Measurements from ENCODE around the gene DHX9. TPM values are rescaled to one million over a fixed set of nuclear protein-coding genes. Genes with fewer than 3 reads are reported as not detected.

The DHX9 gene
- polyA plus RNA-seq (ENCODE audit: insufficient read length in 10 of 10), result 100 to 1,000 TPM; 111 to 163 (median 128) TPM
- long read RNA-seq, donor 1, full-length matches to known transcripts, result 8 of 45 reads
- long read RNA-seq, donor 1, partial matches to known transcripts, result 37 of 45 reads
- long read RNA-seq, donor 1, other reads (novel, unspliced or antisense), result 0 of 45 reads
- long read RNA-seq, donor 2, full-length matches to known transcripts, result 3 of 8 reads
- long read RNA-seq, donor 2, partial matches to known transcripts, result 5 of 8 reads
- long read RNA-seq, donor 2, other reads (novel, unspliced or antisense), result 0 of 8 reads
- long read RNA-seq, donor 3, result 0 reads
- long read RNA-seq, donor 4, full-length matches to known transcripts, result 2 of 35 reads
- long read RNA-seq, donor 4, partial matches to known transcripts, result 33 of 35 reads
- long read RNA-seq, donor 4, other reads (novel, unspliced or antisense), result 0 of 35 reads
- long read RNA-seq, donor 5, full-length matches to known transcripts, result 2 of 56 reads
- long read RNA-seq, donor 5, partial matches to known transcripts, result 48 of 56 reads
- long read RNA-seq, donor 5, other reads (novel, unspliced or antisense), result 6 of 56 reads
- long read RNA-seq, donor 6, full-length matches to known transcripts, result 4 of 38 reads
- long read RNA-seq, donor 6, partial matches to known transcripts, result 34 of 38 reads
- long read RNA-seq, donor 6, other reads (novel, unspliced or antisense), result 0 of 38 reads
- long read RNA-seq, donor 7, full-length matches to known transcripts, result 5 of 15 reads
- long read RNA-seq, donor 7, partial matches to known transcripts, result 10 of 15 reads
- long read RNA-seq, donor 7, other reads (novel, unspliced or antisense), result 0 of 15 reads
- long read RNA-seq, donor 8, full-length matches to known transcripts, result 3 of 49 reads
- long read RNA-seq, donor 8, partial matches to known transcripts, result 46 of 49 reads
- long read RNA-seq, donor 8, other reads (novel, unspliced or antisense), result 0 of 49 reads
- long read RNA-seq, donor 9, partial matches to known transcripts, result 0 of 2 reads
- long read RNA-seq, donor 9, other reads (novel, unspliced or antisense), result 0 of 2 reads

- DNase-seq, result peak; percentile 90 to 98 (median 96)
Observed at GRCh38 chr1:182839209-182840066, at the start of gene DHX9. DHX9 (plus strand) TSS chr1:182839347; CDS start chr1:182842567, 3,220 bp downstream.

DNA sequence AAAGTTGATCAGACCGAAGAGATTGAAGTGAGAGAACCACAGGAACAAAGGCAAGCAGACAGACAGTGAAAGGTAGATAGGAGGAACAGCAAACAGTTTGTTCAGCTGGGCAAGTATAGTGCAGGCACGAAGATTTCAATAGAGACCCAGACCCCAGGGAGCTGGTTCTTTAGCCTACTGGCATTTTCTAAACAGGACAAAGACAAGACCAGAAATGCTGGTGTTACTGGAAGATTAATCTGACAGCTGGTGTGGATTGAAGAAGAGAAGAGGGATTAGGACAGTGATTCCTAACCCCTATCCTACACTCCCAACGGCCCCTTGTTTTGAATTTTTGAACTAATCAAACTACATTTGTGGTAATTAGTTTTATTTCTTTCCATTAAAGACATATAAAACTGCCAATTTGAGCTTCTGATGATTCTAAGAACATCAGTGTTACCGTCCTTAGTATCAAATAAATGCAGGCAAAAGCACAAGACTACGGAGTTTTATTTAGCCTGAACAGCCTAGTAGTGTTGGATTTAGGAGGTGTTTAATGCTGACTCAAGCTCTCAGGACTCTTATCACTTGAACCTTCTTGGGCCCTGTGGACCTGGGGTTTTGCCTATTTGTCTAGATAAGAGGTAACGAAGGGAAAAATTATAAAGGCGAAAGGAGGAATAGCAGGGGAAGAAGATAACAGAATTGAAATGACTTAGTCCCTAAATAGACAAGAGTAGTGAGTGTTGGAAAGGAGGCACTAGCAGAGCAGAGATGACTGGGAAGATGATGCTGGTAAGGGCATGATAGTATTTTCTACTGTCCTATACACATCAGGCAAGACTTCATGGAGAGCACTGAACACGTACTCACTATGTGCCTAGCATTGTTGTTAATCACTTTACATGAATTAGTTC, 47.6 kb upstream of the DHX9 start:
- DNase-seq, result no peak

GRCh38 chr1:182794091-182794490, 45.1 kb upstream of the DHX9 start:
- no peak for DNase-seq

- no peak for DNase-seq
Observed at GRCh38 chr1:182794676-182795201, 44.4 kb upstream of the DHX9 start.

DNA sequence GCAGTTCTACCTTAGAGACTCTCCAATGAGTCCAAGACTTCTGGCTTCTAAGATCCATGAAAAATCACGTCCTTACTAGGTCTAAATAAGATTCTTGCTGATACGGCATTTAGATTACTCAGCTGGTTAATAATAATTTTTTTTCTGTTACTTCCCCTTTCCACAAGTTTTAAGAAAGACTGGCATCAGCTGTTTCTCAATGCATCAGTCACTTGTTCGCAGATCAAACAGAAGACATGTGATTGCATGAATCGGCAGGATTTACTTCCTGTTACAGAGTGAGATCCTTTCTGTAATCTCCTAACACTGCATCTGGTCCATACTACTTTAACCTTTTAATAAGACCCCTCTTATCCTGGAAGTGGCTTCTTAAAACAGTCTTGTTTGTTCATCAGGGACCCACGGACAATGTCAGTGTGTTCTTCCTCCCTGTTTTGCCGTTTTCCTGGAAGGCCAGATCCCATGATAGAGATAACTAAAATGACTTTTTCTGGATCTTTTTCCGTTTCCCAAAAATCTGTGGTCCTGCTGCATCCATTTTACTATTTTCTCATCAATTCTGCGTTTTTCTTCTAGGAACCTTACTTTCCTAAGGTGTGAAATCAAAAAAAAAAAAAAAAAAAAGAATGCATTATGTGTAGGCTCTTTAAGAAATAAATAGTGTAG, 43.5 kb upstream of the DHX9 start:
- DNase-seq, result no peak

GRCh38 chr1:182802006-182802803, 36.9 kb upstream of the DHX9 start:
- no peak for DNase-seq

- no peak for DNase-seq
Observed at GRCh38 chr1:182803846-182804245, 35.3 kb upstream of the DHX9 start.

GRCh38 chr1:182806015-182806678, 33.0 kb upstream of the DHX9 start:
- no peak for DNase-seq

DNA sequence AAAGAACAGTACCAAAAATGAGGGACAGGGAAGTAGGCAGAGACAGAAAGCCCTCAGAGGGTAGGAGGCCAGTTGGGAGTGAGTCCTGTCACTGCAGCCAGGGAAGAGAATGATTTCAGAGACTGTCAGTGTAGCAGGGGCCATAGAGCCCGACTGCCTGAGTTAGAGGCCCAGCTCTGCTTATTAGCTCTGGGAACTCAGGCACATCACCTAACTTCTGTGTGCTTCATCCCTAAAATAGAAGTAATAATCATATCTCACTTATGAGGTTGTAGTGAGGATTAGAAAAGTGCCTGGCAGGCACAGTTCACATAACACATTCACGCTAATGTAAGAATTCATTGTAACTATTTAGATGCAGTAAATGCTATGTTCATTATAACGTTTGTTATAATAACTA, 31.2 kb upstream of the DHX9 start:
- DNase-seq, result no peak

GRCh38 chr1:182809414-182809957, 29.7 kb upstream of the DHX9 start:
- DNase-seq, result no peak

DNA sequence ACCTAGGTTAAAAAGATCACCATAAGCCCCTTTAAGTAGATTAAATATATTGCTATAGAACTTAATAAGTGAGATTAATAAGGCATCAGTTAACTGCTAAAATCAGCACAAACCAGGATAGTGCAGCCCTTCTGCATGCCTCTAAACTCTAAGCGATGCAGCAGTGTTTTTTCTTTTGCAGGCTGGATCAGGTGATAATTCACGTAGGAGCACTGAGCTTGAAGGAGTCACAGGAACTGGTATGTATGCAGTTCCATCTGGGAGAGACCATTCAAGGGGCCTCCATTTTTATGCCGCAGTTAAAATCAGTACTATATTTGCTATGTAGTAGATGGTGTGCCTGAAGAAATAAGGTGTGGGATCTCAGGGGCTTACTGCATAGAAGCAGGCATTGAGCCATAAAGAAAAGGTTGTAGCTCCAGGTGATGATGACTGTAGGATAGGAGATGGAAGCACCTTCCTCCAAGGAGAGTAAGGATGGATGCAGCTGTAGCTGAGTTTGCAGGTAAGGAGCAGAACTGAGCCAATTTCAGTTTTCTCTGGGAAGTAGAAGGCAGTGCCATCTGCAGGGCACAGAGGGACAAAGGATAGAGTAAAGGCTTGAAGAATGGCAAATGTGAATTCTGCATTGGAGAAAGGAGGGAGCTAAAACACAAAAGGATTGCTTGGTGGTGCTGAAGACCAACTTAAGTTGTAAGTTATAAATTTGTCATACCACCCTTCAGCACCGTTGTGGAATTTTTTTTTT, 27.0 kb upstream of the DHX9 start:
- DNase-seq, result no peak

DNA sequence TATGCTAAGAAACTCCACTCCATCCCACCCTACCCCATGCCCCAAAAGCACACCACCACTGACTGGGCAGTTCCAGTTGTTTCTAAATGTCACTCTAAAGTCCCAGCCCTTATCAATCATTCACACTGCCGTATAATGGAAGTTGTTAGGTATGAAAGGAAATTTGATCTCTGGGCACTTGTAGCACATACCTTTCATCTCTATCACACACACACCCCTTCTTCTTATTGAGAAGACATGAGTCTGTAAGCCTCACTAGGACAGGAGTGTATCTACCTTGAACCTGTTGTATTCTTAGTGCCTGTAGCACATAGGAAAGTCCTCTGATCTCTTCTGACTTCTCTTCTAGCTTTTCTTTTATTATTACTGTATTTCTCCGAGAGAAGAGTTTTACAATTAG, 22.3 kb upstream of the DHX9 start:
- no peak for DNase-seq

DNA sequence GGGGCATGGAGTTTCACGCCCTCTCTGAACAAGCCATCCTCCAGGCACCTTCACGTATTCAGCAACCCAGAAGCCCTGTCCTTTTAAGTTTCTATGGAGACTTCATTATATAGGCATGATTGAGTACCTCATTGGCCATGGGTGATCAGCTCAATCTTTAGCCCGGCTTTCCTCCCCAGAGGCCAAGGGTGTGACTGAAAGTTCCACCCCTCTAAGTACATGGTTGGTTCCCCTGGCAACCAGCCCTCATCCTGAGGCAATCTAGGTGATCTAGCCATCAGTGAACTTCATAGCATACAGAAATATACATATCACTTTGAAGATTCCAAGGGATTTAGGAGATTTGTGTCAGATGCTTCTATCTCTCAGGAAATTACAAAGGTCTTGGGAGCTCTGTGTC, 21.3 kb upstream of the DHX9 start:
- DNase-seq, result no peak

GRCh38 chr1:182823220-182823619, 15.9 kb upstream of the DHX9 start:
- no peak for DNase-seq

DNA sequence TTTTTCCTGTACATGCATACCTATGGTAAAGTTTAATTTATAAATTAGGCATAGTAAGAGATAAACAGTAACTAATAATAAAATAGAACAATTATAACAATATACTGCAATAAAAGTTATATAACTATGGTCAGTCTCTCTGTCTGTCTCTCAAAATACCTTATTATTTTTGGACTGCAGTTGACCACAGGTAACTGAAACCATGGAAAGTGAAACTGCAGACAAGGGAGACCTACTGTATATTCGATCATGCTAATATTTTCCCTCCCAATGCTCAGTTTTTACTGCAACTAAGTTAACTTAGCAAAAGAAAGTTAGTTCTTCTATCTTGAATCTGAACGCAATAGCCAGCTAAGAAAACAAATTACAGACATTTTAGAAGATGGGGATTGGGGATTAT, 12.3 kb upstream of the DHX9 start:
- no peak for DNase-seq

DNA sequence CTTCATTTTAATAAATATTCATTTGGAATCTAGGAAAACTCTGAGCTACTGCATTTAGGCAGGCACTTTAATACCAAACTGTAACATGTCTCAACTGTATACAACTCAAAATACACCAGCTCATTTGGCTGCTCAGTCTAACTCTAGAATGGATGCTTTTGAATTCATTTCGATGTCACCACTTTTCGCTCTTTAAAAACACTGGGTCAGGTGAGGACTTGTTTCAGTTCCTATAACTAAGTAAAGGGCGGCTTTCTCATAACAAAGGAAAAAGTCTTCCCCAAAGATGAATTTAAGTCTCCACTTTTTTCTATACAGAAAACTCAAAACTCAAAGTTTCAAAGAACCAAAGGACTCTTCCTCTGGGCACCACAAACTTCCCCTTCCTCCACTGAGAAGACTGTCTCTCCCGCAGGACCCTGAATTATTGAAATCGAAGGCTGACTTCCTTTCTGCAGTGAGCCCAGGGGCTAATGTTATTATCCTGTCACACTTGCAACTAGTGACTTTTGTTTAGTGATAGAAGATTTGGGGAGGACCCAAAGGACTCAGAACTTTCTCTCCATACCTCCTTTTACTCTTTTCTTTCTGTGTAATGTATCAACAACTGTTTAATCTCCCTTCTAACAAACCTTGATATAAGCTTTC, 9.7 kb upstream of the DHX9 start:
- DNase-seq, result no peak

DNA sequence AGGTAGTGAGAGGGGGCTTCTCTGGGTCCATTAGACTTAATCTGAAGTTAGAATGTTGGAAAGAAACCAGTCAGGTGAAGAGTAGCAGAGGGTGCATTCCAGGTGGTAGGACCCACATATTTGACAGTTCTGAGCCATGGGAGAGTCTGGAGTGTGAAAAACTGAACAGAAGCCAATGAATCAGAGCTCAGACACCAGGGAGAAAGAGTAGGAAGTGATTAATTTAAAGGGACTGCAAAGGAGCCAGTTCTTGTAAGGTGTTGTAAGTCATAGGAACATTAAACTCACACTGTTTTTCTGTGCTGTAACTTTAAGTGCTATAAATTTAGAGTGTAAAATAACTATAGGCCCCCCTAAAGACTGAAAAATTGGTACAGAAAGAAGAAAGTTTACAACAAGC, 5.9 kb upstream of the DHX9 start:
- no peak for DNase-seq
